Activated CD8-positive, alpha-beta memory T cell treated with anti-CD3 and anti-CD28 coated beads, Interleukin-2, amount 50 U/mL, for 4 hours (primary cell): ENCODE measurements around the gene ARL17B.
"Not testable (repeated sequence)": the region's sequence is repeated elsewhere in the genome, so short reads cannot be mapped to it uniquely, and the experiment has no call there.

Source experiments
- DNase-seq: peaks from one replicate; pipeline ENCODE4 v3.0.0-alpha.2; 2020

Gene ARL17B

DNA sequence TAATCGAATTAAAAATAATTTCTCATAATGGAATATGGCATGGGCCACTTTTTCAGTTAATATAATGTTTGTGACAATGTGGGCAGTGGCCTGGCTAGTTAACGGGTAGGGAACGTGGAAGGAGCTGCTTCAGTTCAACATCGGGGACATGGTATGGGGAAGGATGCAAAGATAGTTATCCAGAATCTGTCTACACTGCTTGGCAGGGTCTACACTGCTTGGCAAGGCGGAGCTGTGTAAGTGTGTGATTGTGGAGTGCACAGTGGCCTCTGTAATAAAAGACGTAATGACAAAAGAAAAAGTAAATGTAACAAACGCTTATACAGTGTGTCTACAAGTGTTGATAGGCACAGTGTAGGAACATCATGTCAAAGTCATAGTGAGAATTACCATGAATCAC is 74.0 kb downstream of the ARL17B start:
- not testable (repeated sequence) for DNase-seq

DNA sequence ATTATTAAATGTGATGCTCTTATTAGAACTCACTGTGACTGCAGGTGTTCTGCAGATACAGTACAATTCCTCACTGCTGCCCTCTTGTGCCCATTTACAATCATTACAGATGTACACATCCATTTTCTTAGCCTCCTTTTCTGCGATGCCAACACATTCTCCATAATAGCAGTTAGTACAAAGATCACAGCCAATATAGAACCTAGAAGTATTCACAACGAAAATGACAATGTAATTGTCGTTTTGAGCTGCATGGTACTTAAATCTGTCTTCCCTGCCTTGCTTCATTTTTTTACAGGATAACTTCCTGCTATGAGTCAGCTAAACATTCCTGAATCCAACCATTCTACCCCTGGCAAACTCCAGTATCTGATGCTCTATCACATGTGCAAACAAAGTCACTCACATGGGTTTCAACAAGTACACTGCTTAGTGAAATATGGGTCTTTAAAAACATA is 74.8 kb downstream of the ARL17B start:
- peak; percentile 45 for DNase-seq

DNA sequence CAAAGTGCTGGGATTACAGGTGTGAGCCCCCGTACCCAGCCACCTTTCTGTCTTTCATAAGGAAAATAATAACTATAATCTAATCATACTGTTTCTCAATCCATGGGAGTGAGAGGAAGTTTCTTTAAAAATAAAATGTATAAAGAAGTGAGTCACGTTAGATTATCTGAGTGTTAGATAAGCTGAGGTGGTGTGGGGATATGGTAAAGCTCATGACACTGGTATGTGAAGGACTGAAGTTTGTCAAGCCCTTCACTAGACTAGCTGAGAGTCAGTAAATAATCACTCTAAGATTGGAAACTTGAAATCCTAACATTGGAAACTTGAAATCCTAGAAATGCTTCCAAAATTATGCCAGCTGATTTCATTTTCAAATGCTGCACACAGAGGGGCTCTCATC is 76.1 kb downstream of the ARL17B start:
- DNase-seq, result not testable (repeated sequence)

DNA sequence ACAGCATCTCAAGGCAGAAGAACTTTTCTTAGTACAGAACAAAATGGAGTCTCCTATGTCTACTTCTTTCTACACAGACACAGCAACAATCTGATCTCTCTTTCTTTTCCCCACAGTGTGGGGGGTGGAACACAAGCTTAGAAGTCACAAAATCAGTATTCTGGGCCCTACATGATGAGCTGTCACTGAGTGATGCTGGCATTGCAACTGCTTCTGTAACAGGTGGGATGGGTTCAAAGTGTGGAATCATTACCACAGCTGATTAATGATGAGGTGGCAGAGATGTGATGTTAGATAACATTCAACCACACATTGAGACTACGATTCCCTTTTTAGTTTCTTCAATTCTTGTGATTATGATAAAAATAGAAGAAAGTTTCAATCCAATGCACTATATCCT is 77.1 kb downstream of the ARL17B start:
- DNase-seq, result not testable (repeated sequence)

DNA sequence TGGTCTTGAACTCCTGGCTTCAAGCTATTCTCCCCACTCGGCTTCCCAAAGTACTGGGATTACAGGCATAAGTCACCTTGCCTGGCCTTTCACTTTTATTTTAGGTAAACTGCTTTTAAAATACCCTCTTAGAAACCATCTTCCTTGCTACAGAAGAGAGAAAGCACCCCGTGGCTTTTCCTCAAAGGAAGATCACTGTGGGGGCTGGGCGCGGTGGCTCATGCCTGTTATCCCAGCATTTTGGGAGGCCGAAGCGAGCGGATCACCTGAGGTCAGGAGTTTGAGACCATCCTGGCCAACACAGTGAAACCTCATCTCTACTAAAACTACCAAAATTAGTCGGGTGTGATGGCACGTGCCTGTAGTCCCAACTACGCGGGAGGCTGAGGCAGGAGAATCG is 78.9 kb downstream of the ARL17B start:
- not testable (repeated sequence) for DNase-seq

DNA sequence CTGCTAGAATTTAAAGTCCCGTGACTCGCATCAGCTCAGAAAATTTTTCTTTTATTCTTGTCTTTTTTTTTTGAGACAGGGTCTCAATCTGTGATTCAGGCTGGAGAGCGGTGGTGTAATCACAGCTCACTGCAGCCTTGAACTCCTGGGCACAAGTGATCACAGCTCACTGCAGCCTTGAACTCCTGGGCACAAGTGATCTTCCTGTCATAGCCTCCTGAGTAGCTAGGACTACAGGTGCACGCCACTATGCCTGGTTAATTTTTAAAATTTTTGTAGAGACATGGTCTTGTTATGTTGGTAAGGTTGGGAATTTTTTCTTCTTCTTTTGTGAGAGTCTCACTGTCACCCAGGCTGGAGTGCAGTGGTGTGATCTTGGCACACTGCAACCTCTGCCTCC is 80.2 kb downstream of the ARL17B start:
- not testable (repeated sequence) for DNase-seq

DNA sequence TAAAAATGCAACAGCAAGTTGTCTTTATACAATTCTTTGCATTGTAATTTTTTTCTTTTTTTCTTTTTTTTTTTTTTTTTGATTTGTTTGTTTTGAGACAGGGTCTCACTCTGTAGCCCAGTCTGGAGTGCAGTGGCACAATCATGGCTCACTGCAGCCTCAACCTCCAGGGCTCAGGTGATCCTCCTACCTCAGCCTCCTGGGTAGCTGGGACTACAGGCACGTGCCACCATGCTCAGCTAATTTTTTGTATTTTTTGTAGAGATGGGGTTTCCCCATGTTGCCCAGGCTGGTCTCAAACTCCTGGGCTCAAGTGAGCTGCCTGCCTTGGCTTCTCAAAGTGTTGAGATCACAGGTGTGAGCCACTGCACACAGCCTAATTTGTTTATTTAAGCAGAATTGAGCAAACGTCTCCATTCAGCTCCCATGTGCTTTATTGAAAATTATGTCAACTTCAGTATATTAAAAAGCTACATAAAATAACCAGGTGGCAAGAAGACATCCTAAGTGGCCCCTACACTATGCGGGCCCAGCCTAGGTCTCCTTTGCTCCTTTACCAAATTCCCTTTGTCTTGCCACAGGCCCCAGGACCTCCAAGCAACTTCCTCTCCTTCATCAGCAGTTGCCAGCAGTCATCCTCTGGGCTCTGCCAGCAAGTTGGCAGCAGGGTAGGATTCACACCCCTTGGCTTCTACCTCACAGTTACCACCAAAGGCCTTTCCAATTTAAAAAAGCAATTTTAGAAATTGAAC is 84.7 kb downstream of the ARL17B start:
- DNase-seq, result not testable (repeated sequence)

DNA sequence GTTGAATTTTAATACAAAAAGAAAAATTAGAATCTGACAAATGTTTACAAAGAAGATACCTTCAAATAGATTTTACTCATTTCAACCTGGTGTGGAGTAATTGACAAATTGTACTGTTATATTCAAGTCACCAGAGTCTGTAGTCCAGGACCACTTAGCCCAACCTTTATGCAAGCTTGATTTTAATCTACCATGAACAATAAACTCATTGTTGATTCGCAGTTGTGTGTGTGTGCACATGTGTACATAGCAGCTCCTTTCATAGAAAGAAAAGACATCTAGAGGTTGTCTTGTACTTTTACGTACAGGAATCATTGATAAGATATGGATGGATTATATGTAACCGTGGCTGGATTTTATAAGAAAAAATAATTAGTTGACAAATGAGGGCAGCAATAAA is 87.3 kb downstream of the ARL17B start:
- DNase-seq, result no peak

DNA sequence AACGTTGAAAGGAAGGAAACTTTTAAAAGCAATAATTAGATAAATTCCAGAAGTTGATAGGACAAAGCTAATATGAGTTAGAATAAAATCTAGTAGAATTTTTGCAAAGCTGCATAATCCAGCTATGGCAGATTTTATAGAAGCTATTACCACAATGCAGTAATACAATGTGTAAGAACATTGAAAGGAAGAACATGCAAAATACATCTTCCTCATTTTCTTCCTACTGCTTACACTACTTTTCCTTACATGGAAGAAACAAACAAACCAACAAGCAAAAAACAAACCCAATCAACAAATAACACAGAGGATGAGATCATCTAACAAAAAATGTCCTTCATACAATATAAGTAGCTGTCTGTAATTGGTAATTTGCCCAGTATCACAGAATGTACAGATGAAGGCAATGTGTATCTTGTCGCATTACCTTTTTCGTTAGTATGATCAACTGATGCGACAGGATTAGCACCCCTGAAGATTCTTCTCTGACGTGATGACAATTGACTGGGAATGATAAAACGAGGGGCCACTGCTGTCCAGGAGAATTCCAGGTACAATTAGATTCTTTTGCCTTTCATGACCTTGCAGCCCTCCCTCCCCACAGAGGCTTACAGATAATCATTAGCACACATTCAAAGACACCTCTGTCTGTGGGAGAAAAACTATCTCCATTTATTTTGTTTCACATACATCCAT is 87.9 kb downstream of the ARL17B start:
- DNase-seq, result no peak

DNA sequence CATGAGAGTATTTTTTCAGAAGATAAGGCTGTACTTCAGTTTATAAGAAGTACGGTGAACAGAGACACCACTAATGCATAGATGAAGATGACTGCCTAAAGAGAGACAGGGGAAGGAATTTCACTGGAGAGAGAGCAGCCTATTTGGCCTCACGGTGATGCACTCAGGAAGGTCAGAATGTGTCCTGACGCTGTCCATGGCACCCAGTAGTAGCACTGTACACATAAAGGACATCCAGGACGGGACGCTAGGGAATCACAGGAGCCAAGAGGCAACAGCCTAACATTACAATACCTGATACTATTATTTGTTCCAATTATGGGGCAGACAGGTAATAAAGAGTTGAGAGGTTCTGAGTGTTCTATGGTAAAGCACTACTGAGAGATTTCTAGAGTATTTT is 91.5 kb downstream of the ARL17B start:
- DNase-seq, result no peak

DNA sequence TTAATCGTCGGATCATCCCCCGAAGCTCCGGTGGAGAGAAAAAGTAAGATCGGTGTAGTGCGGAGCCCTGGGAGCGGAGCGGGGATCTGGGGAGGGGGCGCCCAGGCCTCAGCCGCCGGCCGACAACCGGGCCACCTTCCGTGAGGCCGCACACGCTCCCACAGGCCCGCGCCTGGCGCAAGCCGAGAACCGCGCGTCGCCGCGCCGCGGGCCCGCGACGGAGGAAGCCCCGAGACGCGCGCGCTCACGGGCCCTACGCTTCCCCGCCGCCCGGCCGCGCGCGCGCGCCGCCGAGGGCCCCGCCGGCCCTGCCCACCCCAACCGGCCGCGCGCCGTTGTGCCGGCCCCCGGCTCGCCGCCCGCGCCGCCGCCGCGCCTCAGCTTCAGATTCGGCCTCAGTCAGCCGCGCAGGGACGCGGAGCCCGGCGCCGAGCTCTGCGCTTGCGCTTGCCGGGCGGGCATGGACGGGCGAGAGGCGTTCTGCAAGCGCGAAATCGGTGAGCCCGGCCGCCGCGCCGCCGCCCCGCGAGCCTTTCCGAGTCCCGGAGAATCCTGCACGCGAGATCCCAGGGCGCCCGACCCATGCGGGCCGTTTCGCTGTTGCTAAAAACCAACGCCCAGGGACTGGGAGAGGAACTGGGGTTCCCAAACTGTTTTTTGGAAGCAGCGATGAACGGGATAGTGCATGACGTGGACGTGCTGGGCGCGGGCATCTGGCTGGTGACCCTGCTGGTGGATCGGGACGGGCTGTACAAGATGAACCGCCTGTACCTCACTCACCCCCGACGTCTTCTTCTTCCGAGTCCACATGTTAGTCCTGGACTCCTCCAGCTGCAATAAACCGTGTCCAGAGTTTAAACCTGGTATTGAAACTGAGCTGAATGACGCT is 94.7 kb downstream of the ARL17B start:
- DNase-seq, result peak; percentile 83

DNA sequence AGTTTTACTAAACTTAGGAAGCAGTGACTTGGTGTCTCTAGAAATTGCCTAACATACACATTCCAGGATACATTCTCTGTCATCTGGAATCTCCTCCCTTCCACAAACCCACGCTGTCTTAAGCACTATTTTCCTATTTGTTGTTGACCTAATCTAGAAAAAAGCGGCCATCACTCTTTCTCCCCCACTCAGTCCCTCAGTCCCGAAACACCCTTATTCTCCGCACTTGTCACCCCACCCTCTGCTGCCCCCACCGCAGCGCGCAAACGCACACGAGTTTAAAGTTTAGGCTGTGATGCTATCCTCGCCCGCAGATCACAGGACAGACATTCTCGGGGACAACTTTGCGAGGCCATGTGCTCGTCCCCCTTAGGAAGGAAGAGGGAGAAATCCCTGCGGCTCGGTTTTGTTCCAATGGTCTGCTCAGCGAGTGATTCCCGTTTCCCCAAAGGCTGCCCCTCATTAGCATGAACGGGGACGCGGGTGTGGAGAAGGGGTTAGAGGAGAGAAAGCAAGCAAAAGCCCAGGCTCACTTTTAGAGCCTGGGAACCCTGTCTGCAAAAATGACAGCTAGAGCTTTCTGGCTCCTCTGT is 95.4 kb downstream of the ARL17B start:
- not testable (repeated sequence) for DNase-seq

DNA sequence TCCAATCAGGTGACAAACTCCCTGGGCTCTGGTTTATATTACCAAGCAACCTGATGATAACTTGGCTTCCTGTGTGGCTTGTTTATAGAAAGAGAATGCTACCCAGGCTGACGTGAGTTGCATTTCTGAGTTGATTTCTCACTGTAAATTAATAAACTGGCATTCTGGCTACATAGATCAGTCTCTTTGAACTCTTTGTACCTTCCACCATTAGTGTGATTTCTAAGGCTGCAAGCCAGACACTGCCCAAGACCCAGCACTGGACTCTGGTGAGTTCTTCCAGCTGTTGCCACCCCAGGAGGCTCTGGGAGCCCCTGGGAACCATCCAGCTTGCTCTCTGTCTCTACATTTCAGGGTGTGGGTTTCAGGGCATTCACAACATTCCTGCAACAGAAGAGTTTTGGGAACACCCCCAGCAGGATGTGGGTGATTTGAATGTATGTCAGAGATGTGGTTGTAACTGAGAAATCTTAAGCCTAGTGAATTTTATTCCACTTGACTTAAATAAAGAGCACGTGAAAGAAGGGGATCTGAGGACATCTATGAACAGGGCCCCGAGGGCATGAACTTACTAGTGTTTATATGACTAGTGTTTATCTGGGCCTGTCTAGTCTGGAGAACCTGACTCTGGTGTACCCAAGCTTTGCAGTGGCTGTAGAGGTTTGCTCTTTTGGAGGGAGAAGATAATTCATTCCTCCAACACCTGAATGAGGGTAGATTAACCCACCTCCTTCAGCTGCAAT is 96.9 kb downstream of the ARL17B start:
- no peak for DNase-seq

DNA sequence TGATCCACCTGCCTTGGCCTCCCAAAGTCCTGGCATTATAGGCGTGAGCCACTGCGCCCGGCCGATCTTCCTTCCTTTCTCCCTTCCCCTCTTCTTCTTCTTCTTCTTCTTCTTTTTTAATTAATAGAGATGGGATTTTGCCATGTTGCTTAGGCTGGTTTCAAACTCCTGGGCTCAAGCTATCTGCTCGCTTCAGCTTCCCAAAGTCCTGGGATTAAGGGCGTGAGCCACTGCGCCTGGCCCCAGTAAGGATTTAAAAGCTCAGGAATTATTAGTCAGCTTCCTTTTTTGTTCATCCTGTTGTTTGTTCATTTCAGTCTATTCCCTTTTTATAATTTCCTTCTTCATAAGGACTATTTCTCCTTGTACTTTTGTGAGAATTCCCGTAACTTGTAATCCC is 99.3 kb downstream of the ARL17B start:
- DNase-seq, result no peak

DNA sequence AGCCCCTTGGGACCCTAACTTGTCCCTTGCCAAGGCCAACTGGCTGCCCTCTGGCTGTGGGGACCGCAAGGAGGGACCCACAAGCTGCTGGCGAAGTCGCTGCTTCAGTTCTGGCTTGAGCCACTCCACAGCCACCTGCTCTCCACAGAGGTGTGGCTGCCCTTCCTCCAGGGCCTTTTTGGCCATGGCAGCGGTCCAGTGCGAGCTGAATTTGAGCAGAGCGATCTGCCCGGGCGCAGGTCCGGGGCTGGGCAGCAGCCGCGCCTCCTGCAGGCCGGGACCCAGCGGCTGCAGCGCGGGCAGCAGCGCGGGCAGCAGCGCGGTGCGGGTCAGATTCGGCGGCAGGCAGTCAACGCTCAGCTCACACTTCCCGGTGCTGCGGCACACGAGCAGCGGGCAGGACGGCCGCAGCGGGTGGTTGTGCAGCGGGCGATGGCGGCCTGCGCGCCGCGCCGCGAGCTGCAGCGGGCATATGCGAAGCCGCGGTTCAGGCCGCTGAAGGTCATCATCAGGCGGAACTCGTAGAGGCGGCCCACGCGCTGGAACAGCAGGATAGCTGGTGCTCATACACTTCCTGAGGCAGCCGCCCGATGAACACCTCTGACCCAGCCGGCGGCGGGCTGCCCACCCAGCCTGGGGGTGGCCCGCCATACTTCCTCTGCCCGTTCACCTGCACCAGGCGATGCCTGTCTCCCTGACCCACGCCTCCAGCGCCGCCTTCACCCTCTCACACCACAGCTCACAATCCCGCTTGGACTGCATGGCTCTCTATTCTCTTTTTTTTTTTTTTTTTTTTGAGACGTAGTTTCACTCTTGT is 101.5 kb downstream of the ARL17B start:
- DNase-seq, result not testable (repeated sequence)

DNA sequence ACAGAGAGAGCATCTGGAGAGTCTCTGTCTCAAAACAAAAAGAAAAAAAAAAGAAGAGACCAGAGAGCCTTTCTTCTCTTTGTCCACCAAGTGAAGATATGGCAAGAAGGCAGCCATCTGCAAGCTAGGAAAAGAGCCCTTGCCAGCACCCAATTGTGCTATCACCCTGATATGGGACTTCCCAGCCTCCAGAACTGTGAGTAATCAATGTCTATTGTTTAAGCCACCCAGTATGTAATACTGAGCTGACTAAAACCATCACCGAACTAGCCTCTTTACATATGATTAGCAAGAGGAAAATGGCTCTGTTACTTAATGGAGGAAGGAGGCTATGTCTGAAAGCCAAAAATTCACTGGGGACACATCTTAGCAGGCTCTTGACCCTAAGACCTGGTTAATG is 105.2 kb downstream of the ARL17B start:
- not testable (repeated sequence) for DNase-seq

DNA sequence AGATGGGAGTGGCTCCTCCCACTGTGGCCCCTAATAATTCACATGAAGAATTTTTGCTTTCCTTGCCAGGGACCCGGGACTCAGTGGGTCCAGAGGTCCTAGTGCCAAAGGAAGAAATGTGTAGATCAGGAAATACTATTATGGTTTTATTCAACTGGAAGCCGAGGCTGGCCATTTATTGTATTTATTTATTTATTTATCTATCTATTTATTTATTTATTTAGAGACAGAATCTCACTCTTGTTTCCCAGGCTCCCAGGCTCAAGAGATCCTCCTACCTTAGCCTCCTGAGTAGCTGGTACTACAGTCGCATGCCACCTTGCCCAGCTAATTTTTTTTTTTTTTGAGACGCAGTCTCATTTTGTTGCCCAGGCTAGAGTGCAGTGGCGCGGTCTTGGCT is 107.4 kb downstream of the ARL17B start:
- not testable (repeated sequence) for DNase-seq

DNA sequence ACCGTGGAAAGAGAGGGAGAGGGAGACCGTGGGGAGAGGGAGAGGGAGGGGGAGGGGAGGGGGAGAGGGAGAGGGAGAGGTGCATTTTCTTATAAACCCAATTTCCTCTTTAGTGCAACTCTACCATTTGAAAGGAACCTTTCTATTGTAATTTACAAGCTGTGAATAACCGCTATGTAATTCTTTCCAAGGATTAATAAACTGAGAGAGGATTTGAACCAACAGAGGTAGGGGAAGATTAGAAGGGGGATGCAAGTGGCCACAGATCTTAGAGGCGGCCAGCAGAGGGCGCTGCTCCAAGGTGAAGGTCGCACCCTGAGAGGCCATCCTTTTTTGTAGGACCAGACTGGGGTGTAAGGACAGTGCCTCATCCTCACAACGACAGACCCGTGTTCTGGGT is 107.8 kb downstream of the ARL17B start:
- DNase-seq, result peak; percentile 79

DNA sequence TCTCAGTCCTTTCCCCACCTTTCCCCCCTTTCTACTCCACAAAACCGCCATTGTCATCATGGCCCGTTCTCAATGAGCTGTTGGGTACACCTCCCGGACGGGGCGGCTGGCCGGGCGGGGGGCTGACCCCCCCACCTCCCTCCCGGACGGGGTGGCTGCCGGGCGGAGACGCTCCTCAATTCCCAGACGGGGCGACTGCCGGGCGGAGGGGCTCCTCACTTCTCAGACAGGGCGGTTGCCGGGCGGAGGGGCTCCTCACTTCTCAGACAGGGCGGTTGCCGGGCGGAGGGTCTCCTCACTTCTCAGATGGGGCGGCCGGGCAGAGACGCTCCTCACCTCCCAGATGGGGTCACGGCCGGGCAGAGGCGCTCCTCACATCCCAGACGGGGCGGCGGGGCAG is 108.8 kb downstream of the ARL17B start:
- DNase-seq, result not testable (repeated sequence)

DNA sequence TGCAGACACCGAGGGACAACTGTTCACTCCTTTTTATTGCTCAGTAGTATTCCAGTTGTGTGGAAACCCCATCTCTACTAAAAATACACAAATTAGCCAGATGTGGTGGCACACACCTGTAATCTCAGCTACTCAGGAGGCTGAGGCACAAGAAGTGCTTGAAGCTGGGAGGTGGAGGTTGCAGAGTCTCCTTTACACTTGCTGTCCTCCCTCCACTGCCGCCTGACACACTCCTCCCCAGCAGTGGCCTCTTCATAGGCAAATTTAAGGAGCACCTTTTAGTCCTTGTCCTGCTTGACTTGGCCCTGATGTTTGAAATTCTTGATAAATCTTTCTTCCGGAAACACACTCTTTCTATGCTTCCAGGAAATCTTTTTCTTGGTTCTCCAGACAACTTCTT is 112.4 kb downstream of the ARL17B start:
- not testable (repeated sequence) for DNase-seq
